Breast epithelium (tissue), 4 donors: ENCODE data around the gene SORCS3. TPM values are rescaled to one million over a fixed set of nuclear protein-coding genes. Genes with fewer than 3 reads are reported as not detected.
"Not testable (repeated sequence)": the region's sequence is repeated elsewhere in the genome, so short reads cannot be mapped to it uniquely, and the experiment has no call there.

Source experiments
- DNase-seq, 2 donors: peaks; one replicate each; pipeline ENCODE4 v3.0.0-alpha.2; 2019; ENCODE audit warnings: low spot score in 2 of 2
- H3K27ac ChIP-seq, 2 donors: fragments of 200-600 bp; sonication (generic) in 1 of 2; one replicate each; pipeline ENCODE4 v1.5.1; 2016 to 2019; ENCODE audit warnings: mild to moderate bottlenecking in 1 of 2
- H3K27me3 ChIP-seq, 2 donors: fragments of 200-600 bp; sonication (generic) in 1 of 2; one replicate each; pipeline versions ENCODE4 v1.5.1 to v1.6.0; 2017 to 2019; ENCODE audit warnings: control low read depth in 1 of 2, mild to moderate bottlenecking in 1 of 2
- H3K36me3 ChIP-seq: fragments of 200-600 bp; one replicate; pipeline ENCODE4 v1.5.1; 2019
- H3K4me1 ChIP-seq, 2 donors: fragments of 200-600 bp; sonication (generic); one replicate each; pipeline ENCODE4 v1.5.1; 2016 to 2019; ENCODE audit warnings: control low read depth in 1 of 2
- H3K4me3 ChIP-seq, 3 donors: fragments of 200-600 bp; sonication (generic); 1 replicate in 2 of 3; 2 replicates in 1 of 3; pipeline ENCODE4 v1.5.1; 2016 to 2019; ENCODE audit warnings: mild to moderate bottlenecking in 3 of 3, moderate library complexity in 2 of 3
- H3K9me3 ChIP-seq, 2 donors: fragments of 200-600 bp; sonication (generic) in 1 of 2; one replicate each; pipeline ENCODE4 v1.5.1; 2016 to 2019; ENCODE audit warnings: control low read depth in 1 of 2
- POLR2A ChIP-seq: fragments of 450-650 bp; IDR thresholded peaks from one replicate; pipeline ENCODE4 v1.6.1; 2016; ENCODE audit warnings: antibody characterized with exemption, mild to moderate bottlenecking, moderate library complexity
- POLR2AphosphoS5 ChIP-seq, 3 donors: sonication (generic); formaldehyde crosslinking; IDR thresholded peaks; one replicate each; pipeline ENCODE4 v1.6.1; 2017; ENCODE audit warnings: antibody characterized with exemption in 3 of 3
- intact Hi-C: fragments of 100-400 bp; cut with DNase I; formaldehyde crosslinking; loops from one replicate; pipeline ENCODE4 v1.15.1; 2023; ENCODE audit warnings: low total_unique reads
- total RNA-seq, 3 donors: library from RNA; depleted of rRNA; stranded (reverse); fragments of >200 nt; gene quantifications; one replicate each; pipeline ENCODE4 v1.1.0, GENCODE V29; 2016
- TF ChIP-seq, protein P1 (sequence below), 3 donors: fragments of 450-650 bp; IDR thresholded peaks; one replicate each; pipeline ENCODE4 v1.5.1; 2016 to 2017; ENCODE audit warnings: antibody characterized with exemption in 3 of 3, mild to moderate bottlenecking in 3 of 3, moderate library complexity in 3 of 3

The SORCS3 gene
- total RNA-seq, 3 donors from 2014 or later, result under 0.01 to 0.16 TPM; not detected in 1

DNA sequence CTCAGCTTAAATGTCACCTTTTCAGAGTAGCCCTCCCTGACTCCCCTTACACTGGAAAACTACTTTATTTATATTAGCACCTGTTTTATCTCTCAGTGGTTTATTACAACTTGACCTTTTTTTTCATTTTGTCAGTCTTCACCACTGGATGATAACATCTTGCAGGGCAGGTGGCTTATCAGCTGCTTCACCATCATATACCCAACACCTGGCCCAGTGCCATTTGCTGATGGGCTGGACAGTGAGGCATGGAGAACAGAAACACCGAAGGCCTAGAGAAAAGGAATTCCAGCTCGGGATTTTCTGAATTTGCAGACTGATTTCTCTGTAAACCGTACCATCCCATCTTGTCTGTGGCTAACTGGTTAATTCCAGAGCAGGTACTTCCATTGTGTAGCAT, 48.5 kb downstream of the SORCS3 start:
- no peak for DNase-seq
- peaks cover 0 to 7% of the 10 kb centered on the region in 2 donors for H3K27me3 ChIP-seq
- H3K36me3 ChIP-seq, result no peaks in the 10 kb centered on the region
- intact Hi-C loops, result no loop called here
- H3K27ac ChIP-seq, result no peak overlapping the region
- H3K4me3 ChIP-seq, result no peak overlapping the region
- H3K9me3 ChIP-seq, result no peaks in the 10 kb centered on the region
- TF ChIP-seq POLR2AphosphoS5 (IDR thresholded peaks at IDR 0.05) (no peak), POLR2A (no peak)
- TF ChIP-seq, protein P1, sequence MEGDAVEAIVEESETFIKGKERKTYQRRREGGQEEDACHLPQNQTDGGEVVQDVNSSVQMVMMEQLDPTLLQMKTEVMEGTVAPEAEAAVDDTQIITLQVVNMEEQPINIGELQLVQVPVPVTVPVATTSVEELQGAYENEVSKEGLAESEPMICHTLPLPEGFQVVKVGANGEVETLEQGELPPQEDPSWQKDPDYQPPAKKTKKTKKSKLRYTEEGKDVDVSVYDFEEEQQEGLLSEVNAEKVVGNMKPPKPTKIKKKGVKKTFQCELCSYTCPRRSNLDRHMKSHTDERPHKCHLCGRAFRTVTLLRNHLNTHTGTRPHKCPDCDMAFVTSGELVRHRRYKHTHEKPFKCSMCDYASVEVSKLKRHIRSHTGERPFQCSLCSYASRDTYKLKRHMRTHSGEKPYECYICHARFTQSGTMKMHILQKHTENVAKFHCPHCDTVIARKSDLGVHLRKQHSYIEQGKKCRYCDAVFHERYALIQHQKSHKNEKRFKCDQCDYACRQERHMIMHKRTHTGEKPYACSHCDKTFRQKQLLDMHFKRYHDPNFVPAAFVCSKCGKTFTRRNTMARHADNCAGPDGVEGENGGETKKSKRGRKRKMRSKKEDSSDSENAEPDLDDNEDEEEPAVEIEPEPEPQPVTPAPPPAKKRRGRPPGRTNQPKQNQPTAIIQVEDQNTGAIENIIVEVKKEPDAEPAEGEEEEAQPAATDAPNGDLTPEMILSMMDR (IDR thresholded peaks at IDR 0.05), result no peak
- H3K4me1 ChIP-seq, result no peaks in the 10 kb centered on the region

GRCh38 chr10:104690101-104690500, 49.0 kb downstream of the SORCS3 start:
- H3K27ac ChIP-seq, result no peak overlapping the region
- no peak for DNase-seq
- H3K4me1 ChIP-seq, result no peaks in the 10 kb centered on the region
- no peaks in the 10 kb centered on the region for H3K36me3 ChIP-seq
- intact Hi-C loops, result no loop called here
- H3K27me3 ChIP-seq, result peaks cover 0 to 7% of the 10 kb centered on the region in 2 donors
- TF ChIP-seq POLR2A (no peak), POLR2AphosphoS5 (IDR thresholded peaks at IDR 0.05) (no peak)
- TF ChIP-seq, protein P1 (IDR thresholded peaks at IDR 0.05), result no peak
- no peak overlapping the region for H3K4me3 ChIP-seq
- no peaks in the 10 kb centered on the region for H3K9me3 ChIP-seq

DNA sequence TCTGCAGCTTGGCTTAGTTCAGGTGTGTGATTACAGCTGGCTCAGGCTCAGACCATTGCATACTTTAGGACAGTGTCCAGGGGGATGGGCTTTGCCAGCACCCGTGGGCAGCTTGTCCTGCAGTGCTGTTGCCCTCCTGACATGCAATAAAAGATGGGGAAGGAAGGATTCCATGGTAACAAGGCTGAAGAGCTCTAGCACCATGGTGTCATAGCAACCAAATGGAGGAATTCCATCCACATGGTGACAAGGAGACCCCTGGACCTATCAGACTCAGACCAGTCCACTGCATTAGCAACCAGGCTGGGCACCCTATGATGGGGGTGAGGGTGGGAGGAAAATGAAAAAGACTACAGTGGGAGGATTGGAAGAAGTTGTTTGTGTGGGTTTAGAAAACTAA, 49.9 kb downstream of the SORCS3 start:
- Histone ChIP-seq H3K27me3 (peaks cover 0 to 7% of the 10 kb centered on the region in 2 donors), H3K4me1 (no peaks in the 10 kb centered on the region), H3K4me3 (no peak overlapping the region), H3K9me3 (no peaks in the 10 kb centered on the region), H3K36me3 (no peaks in the 10 kb centered on the region), H3K27ac (no peak overlapping the region)
- TF ChIP-seq POLR2AphosphoS5 (IDR thresholded peaks at IDR 0.05) (no peak), POLR2A (no peak)
- TF ChIP-seq, protein P1 (IDR thresholded peaks at IDR 0.05), result no peak
- intact Hi-C loops, result no loop called here
- DNase-seq, result no peak

DNA sequence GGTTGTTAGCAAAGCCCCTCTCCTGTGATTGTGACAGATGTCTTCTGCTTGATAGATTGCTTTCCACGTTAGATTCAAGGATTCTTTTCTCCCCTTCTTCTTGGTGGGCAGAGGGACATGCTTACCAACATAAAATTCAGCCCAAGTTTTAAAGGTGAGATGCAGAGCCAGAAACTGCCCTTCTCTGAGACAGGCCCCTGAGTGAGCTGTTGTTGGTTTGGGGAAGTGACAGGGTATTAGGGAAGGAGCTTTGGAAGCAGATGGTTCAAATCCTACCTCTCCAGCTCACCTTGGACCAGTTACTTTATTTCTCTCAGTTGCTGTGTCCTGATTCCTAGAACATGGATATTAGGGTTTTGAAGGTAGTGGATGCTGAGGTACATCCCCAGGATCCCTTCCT, 53.0 kb downstream of the SORCS3 start:
- H3K27me3 ChIP-seq, result no peaks in the 10 kb centered on the region
- H3K4me3 ChIP-seq, result no peak overlapping the region
- TF ChIP-seq POLR2AphosphoS5 (IDR thresholded peaks at IDR 0.05), result no peak
- no peak for TF ChIP-seq POLR2A
- TF ChIP-seq, protein P1 (IDR thresholded peaks at IDR 0.05), result no peak
- H3K36me3 ChIP-seq, result no peaks in the 10 kb centered on the region
- intact Hi-C loops, result no loop called here
- H3K27ac ChIP-seq, result no peak overlapping the region
- no peaks in the 10 kb centered on the region for H3K4me1 ChIP-seq
- no peaks in the 10 kb centered on the region for H3K9me3 ChIP-seq
- no peak for DNase-seq

- H3K4me3 ChIP-seq, H3K36me3 ChIP-seq, H3K27me3 ChIP-seq, DNase-seq, H3K4me1 ChIP-seq, H3K27ac ChIP-seq, intact Hi-C loops, H3K9me3 ChIP-seq: not testable (repeated sequence)
Measured at GRCh38 chr10:104703262-104703661, 62.2 kb downstream of the SORCS3 start.

DNA sequence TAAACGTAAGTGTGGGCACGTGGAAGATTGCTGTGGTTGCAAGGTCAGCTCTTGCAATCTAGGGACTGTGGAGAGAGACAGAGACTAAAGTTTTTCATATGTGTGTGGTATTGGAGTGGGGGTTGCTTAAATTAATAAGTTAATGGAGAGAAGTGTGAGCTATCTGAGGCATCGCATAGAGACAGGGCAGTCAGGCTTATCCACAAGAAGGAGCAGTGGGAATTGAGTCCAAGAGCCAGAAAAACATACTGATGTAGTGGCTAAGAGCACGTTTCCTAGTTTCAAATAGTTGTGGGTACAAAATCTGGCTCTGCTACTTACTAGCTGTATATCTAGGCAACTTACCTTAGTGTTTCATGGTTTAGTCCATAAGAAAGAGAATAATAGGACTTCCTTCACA, 65.8 kb downstream of the SORCS3 start:
- H3K27ac ChIP-seq, result no peak overlapping the region
- no peaks in the 10 kb centered on the region for H3K4me1 ChIP-seq
- TF ChIP-seq POLR2AphosphoS5 (IDR thresholded peaks at IDR 0.05) (no peak), POLR2A (no peak)
- TF ChIP-seq, protein P1 (IDR thresholded peaks at IDR 0.05), result no peak
- intact Hi-C loops, result no loop called here
- no peaks in the 10 kb centered on the region for H3K9me3 ChIP-seq
- no peaks in the 10 kb centered on the region for H3K27me3 ChIP-seq
- H3K36me3 ChIP-seq, result no peaks in the 10 kb centered on the region
- DNase-seq, result no peak
- no peak overlapping the region for H3K4me3 ChIP-seq
